Activated CD8-positive, alpha-beta memory T cell treated with anti-CD3 and anti-CD28 coated beads, Interleukin-2, amount 50 U/mL, for 1 hour (primary cell): ENCODE measurements around the gene ADARB2.
"Not testable (repeated sequence)": the region's sequence is repeated elsewhere in the genome, so short reads cannot be mapped to it uniquely, and the experiment has no call there.

Experiments used
- DNase-seq: peaks from one replicate; pipeline ENCODE4 v3.0.0-alpha.2; 2020; ENCODE audit errors: extremely low read depth

ADARB2 gene

DNA sequence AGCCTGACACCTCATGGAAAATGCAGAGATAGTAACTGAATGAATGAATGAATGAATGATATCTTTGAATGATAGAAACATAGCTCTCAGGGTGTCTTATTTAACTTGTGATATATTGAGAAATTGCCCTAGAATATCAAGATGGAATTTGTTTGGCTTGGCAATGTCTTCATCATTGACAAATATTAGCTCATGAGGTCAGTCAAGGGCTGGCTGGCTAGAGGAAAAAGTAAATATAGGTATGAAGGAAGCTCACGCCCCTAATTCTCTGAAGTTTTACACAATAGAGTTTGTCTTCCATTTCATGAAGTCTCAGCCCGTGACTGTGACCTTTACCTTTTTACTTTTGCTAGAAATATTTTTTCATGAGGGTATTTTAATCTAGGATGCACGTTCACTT is 305.2 kb downstream of the ADARB2 start:
- DNase-seq, result no peak

GRCh38 chr10:1431229-1431628 is 306.1 kb downstream of the ADARB2 start:
- no peak for DNase-seq

DNA sequence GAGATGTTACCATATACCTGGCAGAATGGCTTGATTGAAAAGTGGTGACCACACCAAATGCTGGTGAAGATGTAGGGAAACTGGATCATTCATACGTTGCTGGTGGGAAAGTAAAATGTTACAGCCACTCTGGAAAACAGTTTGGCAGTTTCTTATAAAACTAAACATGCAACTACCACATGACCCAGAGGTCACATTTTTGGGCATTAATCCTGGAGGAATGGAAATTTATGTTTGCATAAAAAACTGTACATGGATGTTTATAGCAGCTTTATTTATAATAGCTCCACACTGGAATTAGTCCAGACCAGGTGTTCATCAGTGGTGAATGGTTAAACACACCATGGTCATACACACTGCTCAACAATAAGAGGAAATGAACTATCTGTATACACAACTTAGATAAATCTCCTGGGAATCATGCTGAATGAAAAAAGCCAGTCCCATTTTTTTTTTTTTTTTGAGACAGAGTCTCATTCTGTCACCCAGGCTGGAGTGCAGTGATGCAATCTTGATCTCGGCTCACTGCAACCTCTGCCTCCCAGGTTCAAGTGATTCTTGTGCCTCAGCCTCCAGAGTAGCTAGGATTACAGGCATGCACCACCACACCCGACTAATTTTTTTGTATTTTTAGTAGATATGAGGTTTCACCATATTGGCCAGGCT is 309.7 kb downstream of the ADARB2 start:
- not testable (repeated sequence) for DNase-seq

GRCh38 chr10:1426786-1427185 is 310.5 kb downstream of the ADARB2 start:
- DNase-seq, result no peak

- no peak for DNase-seq
Measured at GRCh38 chr10:1425879-1426278, 311.4 kb downstream of the ADARB2 start.

GRCh38 chr10:1424648-1425047 is 312.7 kb downstream of the ADARB2 start:
- DNase-seq, result no peak

DNA sequence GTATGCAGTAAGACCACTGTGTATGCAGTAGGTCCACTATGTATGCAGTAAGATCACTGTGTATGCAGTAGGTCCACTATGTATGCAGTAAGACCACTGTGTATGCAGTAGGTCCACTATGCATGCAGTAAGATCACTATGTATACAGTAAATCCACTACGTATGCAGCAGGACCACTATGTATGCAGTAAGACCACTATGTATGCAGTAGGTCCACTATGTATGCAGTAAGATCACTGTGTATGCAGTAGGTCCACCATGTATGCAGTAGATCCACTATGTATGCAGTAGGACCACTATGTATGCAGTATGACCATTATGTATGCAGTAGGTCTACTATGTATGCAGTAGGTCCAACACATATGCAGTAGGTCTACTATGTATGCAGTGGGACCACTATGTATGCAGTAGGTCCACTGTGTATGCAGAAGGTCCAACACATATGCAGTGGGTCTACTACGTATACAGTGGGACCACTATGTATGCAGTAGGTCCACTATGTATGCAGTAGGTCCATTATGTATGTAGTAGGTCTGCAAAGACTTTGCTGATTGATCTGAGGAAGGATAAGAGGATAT is 313.6 kb downstream of the ADARB2 start:
- no peak for DNase-seq

GRCh38 chr10:1422275-1422674 is 315.1 kb downstream of the ADARB2 start:
- DNase-seq, result no peak

- DNase-seq, result no peak
Measured at GRCh38 chr10:1420661-1421362, 316.5 kb downstream of the ADARB2 start.

DNA sequence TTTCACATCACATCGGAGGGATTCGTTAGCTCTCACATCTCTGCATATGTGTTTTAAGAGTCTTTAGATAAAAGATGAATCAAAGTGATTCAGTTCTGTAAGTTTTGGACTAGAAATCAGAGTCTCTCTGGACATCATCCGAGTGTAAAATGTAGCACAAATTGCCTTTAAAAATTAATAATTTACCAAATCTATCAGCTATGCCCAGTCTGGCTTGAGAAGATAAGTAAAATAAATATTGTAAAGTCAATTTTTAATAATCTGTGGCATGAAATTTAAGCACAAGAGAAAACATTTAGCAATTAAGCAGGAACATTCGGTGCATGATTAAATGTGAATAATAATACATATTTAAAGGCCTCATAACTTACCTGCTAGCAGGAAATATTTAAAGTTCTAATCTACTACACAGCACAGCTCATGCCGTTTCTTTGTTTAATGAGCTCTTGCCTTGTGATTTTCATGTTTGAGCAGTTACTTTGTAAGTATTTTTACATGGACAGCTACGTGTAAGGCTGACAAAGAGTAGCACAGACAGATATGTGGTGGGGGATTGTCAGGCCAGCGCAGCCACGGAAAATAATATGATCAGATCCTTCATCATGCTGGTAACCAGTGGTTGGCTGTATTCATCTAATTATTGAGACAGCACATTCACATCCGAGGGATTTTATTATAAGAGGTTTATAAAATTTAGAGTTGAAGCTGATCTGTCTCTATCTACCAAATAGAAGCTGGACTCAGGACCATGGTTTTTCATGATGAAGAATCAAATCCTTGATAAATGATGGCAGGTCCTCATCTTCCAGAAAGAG is 317.3 kb downstream of the ADARB2 start:
- DNase-seq, result no peak

DNA sequence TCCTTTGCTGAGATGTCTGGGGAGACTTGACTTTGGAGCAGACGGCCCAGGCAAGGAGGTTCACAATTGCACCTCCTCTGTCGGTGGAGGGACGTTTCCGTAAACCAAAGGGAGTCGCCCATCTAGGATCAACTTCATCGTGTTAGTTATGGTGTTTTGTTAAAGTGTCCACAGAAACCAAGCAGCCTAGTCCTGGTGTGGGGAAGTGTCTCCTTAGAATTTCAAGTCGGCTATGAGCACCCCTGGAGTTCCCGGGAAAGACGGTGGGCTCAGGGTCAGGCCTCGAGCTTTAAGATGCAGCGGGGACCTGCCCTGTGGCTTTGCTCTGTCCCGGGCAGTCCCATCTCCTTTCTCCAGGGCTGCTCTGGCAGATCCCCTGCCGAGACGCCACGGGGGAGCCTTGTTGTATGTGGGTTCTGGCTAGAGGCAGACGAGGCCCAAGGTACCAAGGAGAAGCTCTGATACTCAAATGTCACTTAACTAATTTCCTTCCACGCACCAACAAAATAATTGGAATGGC is 319.2 kb downstream of the ADARB2 start:
- no peak for DNase-seq

DNA sequence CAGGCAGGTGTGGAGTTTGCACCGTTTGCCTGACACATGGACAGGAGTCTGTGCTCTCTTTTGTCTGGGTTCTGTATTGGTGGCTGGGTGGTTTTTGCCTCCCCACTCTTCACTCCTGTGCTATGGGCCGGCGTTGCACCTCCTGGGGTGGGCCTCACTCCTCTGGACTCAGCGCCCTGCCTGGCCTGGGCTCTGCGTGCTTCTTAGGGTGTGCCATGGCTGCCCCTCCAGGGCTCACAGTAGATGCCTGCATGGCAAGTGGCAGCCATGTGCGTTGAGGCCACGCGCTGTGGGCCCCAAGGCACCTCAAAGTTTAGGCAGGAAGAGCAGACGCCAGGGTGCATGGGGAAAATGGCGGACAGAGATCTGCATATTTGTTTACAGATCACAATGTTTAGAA is 319.8 kb downstream of the ADARB2 start:
- no peak for DNase-seq

DNA sequence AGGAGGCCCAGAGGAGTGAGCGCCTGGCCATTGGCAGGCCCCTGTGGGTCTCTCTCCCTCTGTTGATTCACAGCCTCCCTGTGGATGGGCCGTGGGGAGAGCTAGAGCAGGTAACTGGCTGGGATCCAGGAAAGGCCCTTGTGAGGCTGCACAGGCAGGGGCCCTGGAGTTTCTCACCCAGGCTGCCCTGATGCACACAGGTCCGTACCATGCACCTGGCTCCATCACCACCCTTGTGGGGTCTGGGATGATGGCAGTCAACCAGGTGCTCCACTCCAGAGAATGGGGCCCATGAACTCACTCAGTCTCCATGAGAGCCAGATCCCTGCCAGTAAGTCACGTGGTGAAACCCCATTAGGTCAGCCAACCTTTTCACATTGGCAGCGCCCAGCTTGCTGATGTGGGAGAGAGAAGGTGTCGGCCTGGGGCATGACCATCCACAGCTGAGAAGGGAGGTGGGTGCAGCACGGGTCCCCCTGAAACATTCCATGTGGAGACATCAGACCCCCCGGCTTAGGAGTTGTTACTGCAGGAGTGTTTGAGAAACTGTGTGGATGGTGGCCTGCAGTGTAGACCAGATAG is 320.8 kb downstream of the ADARB2 start:
- no peak for DNase-seq

- no peak for DNase-seq
Measured at GRCh38 chr10:1414893-1415292, 322.4 kb downstream of the ADARB2 start.

GRCh38 chr10:1414346-1414745 is 323.0 kb downstream of the ADARB2 start:
- DNase-seq, result not testable (repeated sequence)

GRCh38 chr10:1413823-1414222 is 323.5 kb downstream of the ADARB2 start:
- no peak for DNase-seq

- DNase-seq, result no peak
Measured at GRCh38 chr10:1413256-1413655, 324.1 kb downstream of the ADARB2 start.

DNA sequence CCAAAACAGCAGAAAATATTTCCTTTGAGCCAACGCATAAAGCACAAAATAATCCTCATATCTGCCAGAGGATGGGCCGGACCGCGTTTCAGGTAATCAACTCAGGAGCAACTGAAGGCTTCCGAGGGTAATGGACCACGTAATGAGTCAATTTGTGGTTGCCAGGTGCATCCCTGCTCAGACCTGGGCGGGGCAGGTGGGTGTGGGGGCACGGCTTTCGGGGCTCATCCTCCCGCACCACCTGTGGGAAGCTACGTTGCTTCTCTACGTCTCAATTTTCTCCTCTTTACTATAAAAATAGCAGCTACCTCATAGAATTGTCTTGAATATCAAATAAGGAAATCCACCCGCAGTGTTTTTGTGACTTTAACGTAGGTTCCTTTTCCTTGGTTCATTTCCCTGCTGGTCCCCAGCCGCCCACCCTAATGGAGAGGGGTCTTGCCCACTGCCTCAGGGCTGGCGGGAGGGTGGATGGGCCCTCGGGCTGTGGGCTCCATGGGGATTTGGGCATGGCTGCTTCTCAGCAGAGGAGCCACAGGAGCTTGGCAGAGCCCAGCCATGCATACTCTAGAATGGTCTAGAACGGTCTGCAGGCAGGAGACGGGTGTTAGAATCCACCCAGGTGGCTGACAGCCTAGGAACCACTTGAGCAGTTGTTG is 324.7 kb downstream of the ADARB2 start:
- DNase-seq, result no peak

- DNase-seq, result no peak
Measured at GRCh38 chr10:1411956-1412355, 325.4 kb downstream of the ADARB2 start.

GRCh38 chr10:1411451-1411850 is 325.9 kb downstream of the ADARB2 start:
- DNase-seq, result no peak
